ENCODE measurements around the gene RREB1.

DNA sequence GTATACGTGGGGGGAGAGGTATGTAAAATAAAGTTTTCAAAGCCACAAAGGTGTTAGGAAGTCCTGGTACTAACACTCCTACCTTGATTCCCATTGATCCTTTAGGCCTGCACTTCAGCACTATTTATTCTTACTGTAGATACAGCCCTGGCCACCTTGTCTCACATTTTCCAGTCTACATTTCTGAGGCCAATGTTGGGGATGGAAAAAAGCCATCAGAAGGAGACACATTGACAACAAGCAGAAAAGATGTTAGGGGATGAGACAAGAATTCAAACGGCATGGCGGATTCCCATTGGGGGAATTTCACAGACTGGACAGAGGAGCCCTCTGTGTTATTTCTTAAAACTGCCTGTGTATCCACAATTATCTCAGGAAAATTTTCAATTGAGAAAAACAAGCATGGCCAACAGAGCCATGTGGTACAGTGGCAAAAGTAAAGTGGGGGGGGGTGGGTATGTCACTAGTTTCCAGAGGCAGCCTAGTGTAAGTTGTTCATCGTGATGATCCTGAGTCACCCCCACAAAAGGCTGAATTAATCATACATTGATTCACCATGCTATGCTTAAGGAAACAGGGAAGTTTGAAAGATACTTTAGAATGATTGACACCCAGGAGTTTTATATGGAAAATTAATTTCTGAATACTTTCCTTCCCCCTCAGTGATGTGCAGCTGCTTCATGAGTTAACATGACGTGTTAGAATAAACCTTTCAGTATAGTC lies 40.5 kb downstream of the RREB1 start:
- no peak for TF ChIP-seq POLR2A (IDR thresholded peaks at IDR 0.05; ENCODE audit: low read depth, low read length)
- no peak for TF ChIP-seq CTCF (IDR thresholded peaks at IDR 0.05; ENCODE audit: extremely low read depth in 1 of 2, insufficient read depth in 1 of 2, low read depth in 1 of 2, low read length in 2 of 2)
- no peak for TF ChIP-seq EZH2 (IDR thresholded peaks at IDR 0.05; ENCODE audit: borderline replicate concordance, low read depth, low read length, severe bottlenecking)
- no peak for TF ChIP-seq JUN (IDR thresholded peaks at IDR 0.05; ENCODE audit: borderline replicate concordance, insufficient read depth, insufficient read length, low read depth)
- peak; percentile 49 for TF ChIP-seq FOS (IDR thresholded peaks at IDR 0.05; ENCODE audit: borderline replicate concordance, insufficient read depth, low read length)
- TF ChIP-seq POLR2AphosphoS5 (IDR thresholded peaks at IDR 0.05; ENCODE audit: insufficient read depth, low read depth, low read length) = no peak
- TF ChIP-seq MYC (IDR thresholded peaks at IDR 0.05; ENCODE audit: low read depth, low read length) = no peak

Measured in endothelial cell of umbilical vein (primary cell).